WTC11 (cell line): Measurements from ENCODE around the gene CBY2.

Experiments
- KAT7 ChIP-seq: sonication (generic); formaldehyde crosslinking; IDR thresholded peaks from 2 replicates; pipeline ENCODE4 v1.8.1; 2023; ENCODE audit warnings: missing genetic modification reagents, mild to moderate bottlenecking, borderline replicate concordance
- SMAD4 ChIP-seq: sonication (generic); formaldehyde crosslinking; IDR thresholded peaks from 2 replicates; pipeline ENCODE4 v1.8.0; 2022; ENCODE audit warnings: mild to moderate bottlenecking, missing genetic modification reagents
- TEAD4 ChIP-seq: sonication (generic); formaldehyde crosslinking; IDR thresholded peaks from 2 replicates; pipeline ENCODE4 v1.8.0; 2022; ENCODE audit warnings: mild to moderate bottlenecking, missing genetic modification reagents
- TF ChIP-seq, protein P1 (sequence below): fragments of 200-600 bp; IDR thresholded peaks from 2 replicates; pipeline ENCODE4 v1.8.0; 2022; ENCODE audit warnings: antibody characterized with exemption
- TF ChIP-seq, protein P2 (sequence below): sonication (generic); formaldehyde crosslinking; IDR thresholded peaks from 2 replicates; pipeline ENCODE4 v1.8.0; 2022; ENCODE audit warnings: mild to moderate bottlenecking, missing genetic modification reagents

DNA sequence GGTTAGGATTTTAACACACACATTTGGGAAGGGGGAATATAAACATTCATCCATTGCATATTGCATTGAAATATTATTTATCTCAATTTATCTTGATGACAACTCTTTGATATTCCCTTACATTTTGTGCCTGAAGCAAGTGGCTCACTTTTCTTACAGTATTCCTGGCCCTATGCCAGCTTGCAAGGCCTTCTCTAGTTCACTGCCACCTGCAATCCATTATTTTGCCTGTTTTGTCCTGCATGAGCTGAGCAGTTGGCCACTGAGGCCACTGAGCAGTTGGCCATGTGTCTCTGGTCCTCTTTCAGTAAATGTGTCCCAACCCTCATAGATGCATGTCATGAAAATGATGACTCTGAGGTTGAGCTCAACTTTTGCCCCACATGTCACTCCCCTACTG is 49.8 kb downstream of the CBY2 start:
- TF ChIP-seq, protein P1, sequence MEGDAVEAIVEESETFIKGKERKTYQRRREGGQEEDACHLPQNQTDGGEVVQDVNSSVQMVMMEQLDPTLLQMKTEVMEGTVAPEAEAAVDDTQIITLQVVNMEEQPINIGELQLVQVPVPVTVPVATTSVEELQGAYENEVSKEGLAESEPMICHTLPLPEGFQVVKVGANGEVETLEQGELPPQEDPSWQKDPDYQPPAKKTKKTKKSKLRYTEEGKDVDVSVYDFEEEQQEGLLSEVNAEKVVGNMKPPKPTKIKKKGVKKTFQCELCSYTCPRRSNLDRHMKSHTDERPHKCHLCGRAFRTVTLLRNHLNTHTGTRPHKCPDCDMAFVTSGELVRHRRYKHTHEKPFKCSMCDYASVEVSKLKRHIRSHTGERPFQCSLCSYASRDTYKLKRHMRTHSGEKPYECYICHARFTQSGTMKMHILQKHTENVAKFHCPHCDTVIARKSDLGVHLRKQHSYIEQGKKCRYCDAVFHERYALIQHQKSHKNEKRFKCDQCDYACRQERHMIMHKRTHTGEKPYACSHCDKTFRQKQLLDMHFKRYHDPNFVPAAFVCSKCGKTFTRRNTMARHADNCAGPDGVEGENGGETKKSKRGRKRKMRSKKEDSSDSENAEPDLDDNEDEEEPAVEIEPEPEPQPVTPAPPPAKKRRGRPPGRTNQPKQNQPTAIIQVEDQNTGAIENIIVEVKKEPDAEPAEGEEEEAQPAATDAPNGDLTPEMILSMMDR = no peak
- TF ChIP-seq SMAD4 (no peak), TEAD4 (CRISPR knock-in tag) (no peak), KAT7 (CRISPR knock-in tag) (no peak)
- TF ChIP-seq, protein P2, sequence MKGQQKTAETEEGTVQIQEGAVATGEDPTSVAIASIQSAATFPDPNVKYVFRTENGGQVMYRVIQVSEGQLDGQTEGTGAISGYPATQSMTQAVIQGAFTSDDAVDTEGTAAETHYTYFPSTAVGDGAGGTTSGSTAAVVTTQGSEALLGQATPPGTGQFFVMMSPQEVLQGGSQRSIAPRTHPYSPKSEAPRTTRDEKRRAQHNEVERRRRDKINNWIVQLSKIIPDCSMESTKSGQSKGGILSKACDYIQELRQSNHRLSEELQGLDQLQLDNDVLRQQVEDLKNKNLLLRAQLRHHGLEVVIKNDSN (CRISPR knock-in tag) = no peak
